HUES48 (cell line): ENCODE measurements around the gene PLEKHG4.

Source experiments
- H3K27ac ChIP-seq: one replicate; pipeline ENCODE4 v1.7.0; 2013; ENCODE audit warnings: low read depth, low read length, inconsistent platforms
- H3K27me3 ChIP-seq: 2 replicates; pipeline ENCODE4 v1.6.1; 2013; ENCODE audit warnings: mild to moderate bottlenecking, low read length; ENCODE audit not compliant: control insufficient read depth, insufficient read depth
- H3K36me3 ChIP-seq: 2 replicates; pipeline ENCODE4 v1.6.1; 2013; ENCODE audit warnings: low read length; ENCODE audit not compliant: control insufficient read depth, insufficient read depth
- H3K4me1 ChIP-seq: 2 replicates; pipeline ENCODE4 v1.6.1; 2013; ENCODE audit warnings: mild to moderate bottlenecking, low read length; ENCODE audit not compliant: control insufficient read depth, insufficient read depth
- H3K4me3 ChIP-seq: 2 replicates; pipeline ENCODE4 v1.5.1; 2013; ENCODE audit warnings: mild to moderate bottlenecking, low read depth, low read length
- H3K9ac ChIP-seq: 2 replicates; pipeline ENCODE4 v1.6.1; 2013; ENCODE audit warnings: mild to moderate bottlenecking, low read depth, low read length, moderate library complexity
- H3K9me3 ChIP-seq: 2 replicates; pipeline ENCODE4 v1.6.1; 2013; ENCODE audit warnings: low read length; ENCODE audit not compliant: control insufficient read depth, insufficient read depth

PLEKHG4 gene

GRCh38 chr16:67257486-67258160 lies 21.7 kb upstream of the PLEKHG4 start:
- H3K4me3 ChIP-seq = no peak overlapping the region
- H3K4me1 ChIP-seq = no peaks in the 10 kb centered on the region
- H3K9ac ChIP-seq = no peak overlapping the region
- H3K27ac ChIP-seq = no peak overlapping the region
- peaks cover 12% of the 10 kb centered on the region; the same call in 1 of the 2 replicates for H3K36me3 ChIP-seq
- no peaks in the 10 kb centered on the region for H3K27me3 ChIP-seq
- H3K9me3 ChIP-seq = no peaks in the 10 kb centered on the region

- H3K9ac ChIP-seq = no peak overlapping the region
- peaks cover 8% of the 10 kb centered on the region; the same call in 1 of the 2 replicates for H3K36me3 ChIP-seq
These were observed 21.0 kb upstream of the PLEKHG4 start for GRCh38 chr16:67258161-67258835.

GRCh38 chr16:67259705-67260104 lies 19.6 kb upstream of the PLEKHG4 start:
- no peak overlapping the region for H3K9ac ChIP-seq
- no peak overlapping the region for H3K27ac ChIP-seq
- 0 out of 2 replicates have a peak, but pooled peaks cover 3% of the 10 kb centered on the region for H3K27me3 ChIP-seq
- no peaks in the 10 kb centered on the region for H3K9me3 ChIP-seq
- no peak overlapping the region for H3K4me3 ChIP-seq
- H3K4me1 ChIP-seq = no peaks in the 10 kb centered on the region
- H3K36me3 ChIP-seq = peaks cover 7% of the 10 kb centered on the region; the same call in 1 of the 2 replicates

More at GRCh38 chr16:67258161-67258835, 21.0 kb upstream of the PLEKHG4 start:
- Histone ChIP-seq H3K9me3 (no peaks in the 10 kb centered on the region), H3K27me3 (no peaks in the 10 kb centered on the region), H3K27ac (no peak overlapping the region), H3K4me1 (no peaks in the 10 kb centered on the region), H3K4me3 (no peak overlapping the region)

GRCh38 chr16:67260426-67261063 lies 18.8 kb upstream of the PLEKHG4 start:
- H3K4me1 ChIP-seq = no peaks in the 10 kb centered on the region
- H3K9me3 ChIP-seq = no peaks in the 10 kb centered on the region
- H3K4me3 ChIP-seq = no peak overlapping the region
- H3K27me3 ChIP-seq = 0 out of 2 replicates have a peak, but pooled peaks cover 5% of the 10 kb centered on the region
- H3K27ac ChIP-seq = no peak overlapping the region
- no peaks in the 10 kb centered on the region; the same call in 1 of the 2 replicates for H3K36me3 ChIP-seq
- H3K9ac ChIP-seq = no peak overlapping the region

- Histone ChIP-seq H3K4me3 (no peak overlapping the region), H3K27me3 (0 out of 2 replicates have a peak, but pooled peaks cover 5% of the 10 kb centered on the region), H3K9ac (no peak overlapping the region), H3K27ac (no peak overlapping the region), H3K9me3 (no peaks in the 10 kb centered on the region), H3K36me3 (no peaks in the 10 kb centered on the region), H3K4me1 (no peaks in the 10 kb centered on the region)
These were observed 16.1 kb upstream of the PLEKHG4 start for GRCh38 chr16:67263201-67263600.

GRCh38 chr16:67264277-67264676 lies 15.1 kb upstream of the PLEKHG4 start:
- Histone ChIP-seq H3K36me3 (no peaks in the 10 kb centered on the region), H3K27me3 (0 out of 2 replicates have a peak, but pooled peaks cover 5% of the 10 kb centered on the region), H3K4me1 (no peaks in the 10 kb centered on the region), H3K27ac (no peak overlapping the region), H3K9ac (no peak overlapping the region), H3K4me3 (no peak overlapping the region), H3K9me3 (no peaks in the 10 kb centered on the region)

GRCh38 chr16:67264866-67265265 lies 14.5 kb upstream of the PLEKHG4 start:
- no peak overlapping the region for H3K4me3 ChIP-seq
- H3K27ac ChIP-seq = no peak overlapping the region
- no peak overlapping the region for H3K9ac ChIP-seq

GRCh38 chr16:67265834-67266233 lies 13.5 kb upstream of the PLEKHG4 start:
- H3K36me3 ChIP-seq = no peaks in the 10 kb centered on the region
- H3K27me3 ChIP-seq = 0 out of 2 replicates have a peak, but pooled peaks cover 5% of the 10 kb centered on the region
- H3K27ac ChIP-seq = no peak overlapping the region
- H3K9ac ChIP-seq = no peak overlapping the region
- no peak overlapping the region for H3K4me3 ChIP-seq
- H3K9me3 ChIP-seq = no peaks in the 10 kb centered on the region
- 0 out of 2 replicates have a peak, but pooled peaks cover 4% of the 10 kb centered on the region for H3K4me1 ChIP-seq

More at GRCh38 chr16:67264866-67265265, 14.5 kb upstream of the PLEKHG4 start:
- 0 out of 2 replicates have a peak, but pooled peaks cover 4% of the 10 kb centered on the region for H3K4me1 ChIP-seq
- no peaks in the 10 kb centered on the region for H3K9me3 ChIP-seq
- no peaks in the 10 kb centered on the region for H3K36me3 ChIP-seq
- H3K27me3 ChIP-seq = 0 out of 2 replicates have a peak, but pooled peaks cover 5% of the 10 kb centered on the region

GRCh38 chr16:67268136-67268579 lies 11.2 kb upstream of the PLEKHG4 start:
- H3K27me3 ChIP-seq = 0 out of 2 replicates have a peak, but pooled peaks cover 5% of the 10 kb centered on the region
- no peaks in the 10 kb centered on the region for H3K9me3 ChIP-seq
- no peaks in the 10 kb centered on the region for H3K36me3 ChIP-seq
- H3K4me3 ChIP-seq = no peak overlapping the region
- H3K9ac ChIP-seq = no peak overlapping the region
- 0 out of 2 replicates have a peak, but pooled peaks cover 4% of the 10 kb centered on the region for H3K4me1 ChIP-seq
- H3K27ac ChIP-seq = no peak overlapping the region

GRCh38 chr16:67269766-67270165 lies 9.6 kb upstream of the PLEKHG4 start:
- 0 out of 2 replicates have a peak, but pooled peaks cover 4% of the 10 kb centered on the region for H3K4me1 ChIP-seq
- H3K27me3 ChIP-seq = 0 out of 2 replicates have a peak, but pooled peaks cover 2% of the 10 kb centered on the region
- H3K36me3 ChIP-seq = no peaks in the 10 kb centered on the region
- no peak overlapping the region for H3K9ac ChIP-seq
- no peak overlapping the region for H3K4me3 ChIP-seq
- no peak overlapping the region for H3K27ac ChIP-seq
- no peaks in the 10 kb centered on the region for H3K9me3 ChIP-seq
